ENCODE results near the gene GRIA1. TPM values are rescaled to one million over a fixed set of nuclear protein-coding genes. Genes with fewer than 3 reads are reported as not detected.

Gene GRIA1
- total RNA-seq, 3 donors from 2014 or later, result 0.10 to 0.54 TPM; not detected in 1

- intact Hi-C loops (cut with DNase I, micrococcal nuclease), result no loop called here
- ATAC-seq (no peak), DNase-seq (no peak)
- Histone ChIP-seq H3K4me3 (no peak overlapping the region), H3K36me3 (ENCODE audit: low read depth) (no peaks in the 10 kb centered on the region), H3K9me3 (peaks cover 2% of the 10 kb centered on the region), H3K4me1 (ENCODE audit: low read depth) (no peaks in the 10 kb centered on the region)
- TF ChIP-seq CTCF (IDR thresholded peaks at IDR 0.05), result no peak
These were observed 309.0 kb downstream of the GRIA1 start for GRCh38 chr5:153799466-153799865.

- TF ChIP-seq CTCF (IDR thresholded peaks at IDR 0.05), result no peak
- DNase-seq, result no peak
- no peak for ATAC-seq
- no peaks in the 10 kb centered on the region for H3K9me3 ChIP-seq
- no peaks in the 10 kb centered on the region for H3K36me3 ChIP-seq (ENCODE audit: low read depth)
- H3K4me3 ChIP-seq, result no peak overlapping the region
- H3K4me1 ChIP-seq (ENCODE audit: low read depth), result no peaks in the 10 kb centered on the region
- intact Hi-C loops (cut with DNase I, micrococcal nuclease), result no loop called here
These were observed 311.8 kb downstream of the GRIA1 start for GRCh38 chr5:153802050-153802821.

GRCh38 chr5:153807801-153808200 is 317.3 kb downstream of the GRIA1 start:
- intact Hi-C loops (cut with DNase I, micrococcal nuclease), result no loop called here
- ATAC-seq (no peak), DNase-seq (no peak)
- Histone ChIP-seq H3K4me1 (ENCODE audit: low read depth) (no peaks in the 10 kb centered on the region), H3K36me3 (ENCODE audit: low read depth) (no peaks in the 10 kb centered on the region), H3K4me3 (no peak overlapping the region), H3K9me3 (no peaks in the 10 kb centered on the region)
- no peak for TF ChIP-seq CTCF (IDR thresholded peaks at IDR 0.05)

- no peaks in the 10 kb centered on the region for H3K36me3 ChIP-seq (ENCODE audit: low read depth)
- H3K9me3 ChIP-seq, result no peaks in the 10 kb centered on the region
- H3K4me1 ChIP-seq (ENCODE audit: low read depth), result no peaks in the 10 kb centered on the region
- ATAC-seq (no peak), DNase-seq (no peak)
- no peak overlapping the region for H3K4me3 ChIP-seq
- TF ChIP-seq CTCF (IDR thresholded peaks at IDR 0.05), result no peak
- intact Hi-C loops (cut with DNase I, micrococcal nuclease), result no loop called here
These were observed 318.7 kb downstream of the GRIA1 start for GRCh38 chr5:153809166-153809565.

- DNase-seq (no peak), ATAC-seq (no peak)
- no peaks in the 10 kb centered on the region for H3K9me3 ChIP-seq
- TF ChIP-seq CTCF (IDR thresholded peaks at IDR 0.05), result no peak
- H3K4me1 ChIP-seq (ENCODE audit: low read depth), result no peaks in the 10 kb centered on the region
- H3K4me3 ChIP-seq, result no peak overlapping the region
- no peaks in the 10 kb centered on the region for H3K36me3 ChIP-seq (ENCODE audit: low read depth)
- intact Hi-C loops (cut with DNase I, micrococcal nuclease), result no loop called here
These were observed 323.4 kb downstream of the GRIA1 start for GRCh38 chr5:153813901-153814300.
